Measurements from ENCODE around the gene CPED1.
"Not testable (repeated sequence)": the region's sequence is repeated elsewhere in the genome, so short reads cannot be mapped to it uniquely, and the experiment has no call there.

CPED1 gene

DNA sequence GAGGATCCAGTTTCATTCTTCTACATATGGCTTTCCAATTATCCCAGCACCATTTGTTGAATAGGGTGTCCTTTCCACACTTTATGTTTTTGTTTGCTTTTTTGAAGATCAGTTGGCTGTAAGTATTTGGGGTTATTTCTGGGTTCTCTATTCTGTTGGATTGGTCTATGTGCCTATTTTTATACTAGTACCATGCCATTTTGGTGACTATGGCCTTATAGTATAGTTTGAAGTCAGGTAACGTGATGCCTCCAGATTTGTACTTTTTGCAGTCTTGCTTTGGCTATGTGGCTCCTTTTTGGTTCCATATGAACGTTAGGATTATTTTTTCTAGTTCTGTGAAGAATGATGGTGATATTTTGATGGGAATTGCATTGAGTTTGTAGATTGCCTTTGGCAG is 48.8 kb downstream of the CPED1 start:
- H3K36me3 ChIP-seq (replicated peaks); in situ Hi-C loops (cut with MboI; ENCODE audit: low sequenced_read_pairs); H3K27me3 ChIP-seq (ENCODE audit: low read depth); H3K9me3 ChIP-seq; DNase-seq (ENCODE audit: low spot score in 2 of 2); H3K4me3 ChIP-seq; H3K4me1 ChIP-seq: not testable (repeated sequence)

DNA sequence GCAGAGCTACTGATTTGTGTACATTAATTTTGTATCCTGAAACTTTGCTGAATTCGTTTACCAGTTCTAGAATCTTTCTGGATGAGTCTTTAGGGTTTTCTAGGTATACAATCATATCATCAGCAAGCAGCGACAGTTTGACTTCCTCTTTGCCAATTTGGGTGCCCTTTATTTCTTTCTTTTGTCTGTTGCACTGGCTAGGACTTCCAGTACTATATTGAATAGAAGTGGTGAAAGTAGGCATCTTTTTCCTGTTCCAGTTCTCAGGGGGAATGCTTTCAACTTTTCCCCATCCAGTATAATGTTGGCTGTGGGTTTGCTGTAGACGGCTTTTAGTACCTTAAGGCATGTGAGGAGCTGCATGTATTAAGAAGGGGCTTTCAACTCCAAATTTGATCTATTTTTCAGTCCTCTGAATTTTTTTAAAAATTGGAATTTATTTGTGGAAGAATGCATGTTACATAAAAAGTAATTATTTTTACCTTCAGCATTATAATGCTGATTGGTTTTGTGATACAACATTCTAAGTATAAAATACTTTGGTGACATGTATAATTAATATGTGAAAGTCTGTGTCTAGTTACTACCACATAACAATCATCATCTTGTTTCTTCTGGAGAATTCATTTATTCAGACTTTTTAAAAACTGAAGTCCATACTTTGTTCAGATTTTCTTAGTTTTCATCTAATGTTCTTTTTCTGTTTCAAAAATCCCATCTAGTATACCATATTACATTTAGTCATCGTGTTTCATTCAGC is 49.6 kb downstream of the CPED1 start:
- DNase-seq (ENCODE audit: low spot score in 2 of 2): no peak
- Histone ChIP-seq H3K4me1 (no peaks in the 10 kb centered on the region), H3K36me3 (replicated peaks) (no peaks in the 10 kb centered on the region), H3K4me3 (no peak overlapping the region), H3K9me3 (no peaks in the 10 kb centered on the region), H3K27me3 (ENCODE audit: low read depth) (no peaks in the 10 kb centered on the region)
- in situ Hi-C loops (cut with MboI; ENCODE audit: low sequenced_read_pairs): no loop called here

DNA sequence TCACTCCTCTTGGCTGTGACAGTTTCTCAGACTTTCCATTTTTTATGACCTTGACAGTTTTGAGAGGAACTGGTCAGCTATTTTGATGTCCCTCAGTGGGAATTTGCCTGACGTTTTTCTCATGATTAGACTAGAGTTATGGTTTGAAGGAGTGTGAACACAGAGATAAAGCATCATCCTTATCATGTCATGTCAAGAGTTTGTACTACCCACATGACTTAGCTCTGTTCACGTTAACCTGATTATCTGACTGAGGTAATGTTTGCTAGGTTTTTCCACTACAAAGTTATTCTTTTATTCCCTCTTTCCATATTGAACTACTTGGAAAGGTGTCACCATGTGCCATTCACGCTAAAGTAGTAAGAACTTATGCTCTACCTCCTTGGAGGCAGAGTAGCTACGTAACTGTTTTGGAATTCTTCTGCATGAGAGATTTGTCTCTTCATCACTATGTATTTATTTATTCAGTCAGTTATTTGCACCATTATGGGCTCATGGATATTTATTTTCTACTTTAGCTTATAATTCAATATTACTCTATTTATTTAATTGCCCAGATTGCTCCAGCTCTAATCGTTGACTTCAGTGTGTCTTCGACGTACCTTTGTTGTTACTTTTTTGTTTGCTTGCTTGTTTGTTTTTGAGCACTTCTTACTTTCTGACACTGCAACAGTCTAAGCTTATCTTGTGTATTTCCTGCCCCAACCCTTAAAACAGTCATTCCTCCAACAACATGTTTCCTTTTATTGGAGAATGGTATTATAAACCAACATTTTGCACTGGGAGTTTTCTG is 50.4 kb downstream of the CPED1 start:
- in situ Hi-C loops (cut with MboI; ENCODE audit: low sequenced_read_pairs): no loop called here

DNA sequence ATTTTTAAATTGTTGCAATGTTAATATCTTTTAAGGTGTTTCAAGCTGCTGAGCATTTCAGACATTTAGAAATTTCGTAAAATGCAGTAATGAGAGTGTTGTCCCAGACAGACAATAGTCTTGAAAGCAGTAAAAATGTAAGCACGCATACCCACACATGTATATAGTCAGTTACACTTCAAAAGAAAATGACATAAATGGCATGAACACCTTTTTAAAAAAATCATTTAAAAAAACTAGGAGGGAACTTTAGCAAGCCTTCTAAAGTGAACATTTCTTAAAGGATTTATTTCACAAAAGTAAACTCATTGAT is 51.0 kb downstream of the CPED1 start:
- in situ Hi-C loops (cut with MboI; ENCODE audit: low sequenced_read_pairs): no loop called here
- no peak for DNase-seq (ENCODE audit: low spot score in 2 of 2)
- no peaks in the 10 kb centered on the region for H3K4me1 ChIP-seq

More for the DNA sequence above, 50.4 kb downstream of the CPED1 start:
- Histone ChIP-seq H3K9me3 (no peaks in the 10 kb centered on the region), H3K27me3 (ENCODE audit: low read depth) (no peaks in the 10 kb centered on the region), H3K4me1 (no peaks in the 10 kb centered on the region), H3K4me3 (no peak overlapping the region), H3K36me3 (replicated peaks) (no peaks in the 10 kb centered on the region)
- DNase-seq (ENCODE audit: low spot score in 2 of 2): no peak

DNA sequence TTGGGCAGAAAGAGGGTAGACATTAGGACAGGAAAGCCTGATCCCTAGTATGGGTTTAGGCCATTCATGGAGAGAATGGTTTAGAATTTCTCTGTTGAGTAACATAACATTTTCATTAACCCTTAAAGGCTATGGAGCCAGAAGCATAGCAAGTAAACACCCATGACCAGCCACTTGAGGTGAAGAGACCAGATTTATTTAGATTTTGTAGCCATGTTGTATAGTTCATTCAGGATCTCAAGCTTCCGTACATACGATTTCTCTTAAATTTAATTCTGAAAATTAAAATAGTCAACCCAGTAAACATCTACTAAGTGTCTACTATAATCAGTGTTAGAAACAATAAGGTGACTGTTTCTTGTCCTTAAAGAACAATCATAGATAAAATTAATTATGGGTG is 51.5 kb downstream of the CPED1 start:
- H3K4me1 ChIP-seq: no peaks in the 10 kb centered on the region
- no peaks in the 10 kb centered on the region for H3K36me3 ChIP-seq (replicated peaks)
- DNase-seq (ENCODE audit: low spot score in 2 of 2): no peak
- H3K9me3 ChIP-seq: no peaks in the 10 kb centered on the region
- in situ Hi-C loops (cut with MboI; ENCODE audit: low sequenced_read_pairs): no loop called here
- H3K27me3 ChIP-seq (ENCODE audit: low read depth): no peaks in the 10 kb centered on the region
- no peak overlapping the region for H3K4me3 ChIP-seq

More for the DNA sequence above, 51.0 kb downstream of the CPED1 start:
- Histone ChIP-seq H3K27me3 (ENCODE audit: low read depth) (no peaks in the 10 kb centered on the region), H3K9me3 (no peaks in the 10 kb centered on the region), H3K4me3 (no peak overlapping the region), H3K36me3 (replicated peaks) (no peaks in the 10 kb centered on the region)

DNA sequence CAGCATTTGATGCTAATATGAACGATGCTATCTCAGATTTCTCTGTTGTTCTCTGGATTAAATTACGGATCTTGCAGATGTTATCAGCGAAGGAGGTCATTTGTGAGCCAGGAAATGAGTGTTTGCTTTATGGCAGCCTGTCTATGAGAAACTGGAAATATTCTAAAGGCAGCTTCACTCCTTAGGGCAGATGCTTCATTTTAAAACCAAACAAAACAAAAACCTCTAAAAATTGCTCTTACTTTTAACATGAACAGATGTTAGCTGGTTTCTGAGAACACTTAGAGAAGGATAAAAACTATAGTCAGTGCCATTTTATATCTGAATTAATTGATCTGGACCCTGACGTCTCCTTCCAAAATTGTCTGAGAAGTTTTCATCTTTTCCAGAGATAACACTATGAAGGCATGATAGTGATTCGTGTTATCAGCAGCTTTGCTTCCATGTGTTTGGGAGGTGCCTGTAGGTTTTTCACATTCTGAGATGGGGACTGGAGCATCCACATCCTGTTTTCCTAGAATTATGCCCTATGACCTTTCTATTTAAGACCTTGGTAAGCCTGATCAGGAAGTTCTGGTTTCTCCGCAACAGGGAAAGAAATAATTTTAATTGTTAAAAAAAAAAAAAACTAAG is 53.1 kb downstream of the CPED1 start:
- no peak overlapping the region for H3K4me3 ChIP-seq
- no peaks in the 10 kb centered on the region for H3K4me1 ChIP-seq
- no peaks in the 10 kb centered on the region for H3K9me3 ChIP-seq
- no peaks in the 10 kb centered on the region for H3K27me3 ChIP-seq (ENCODE audit: low read depth)
- DNase-seq (ENCODE audit: low spot score in 2 of 2): no peak
- H3K36me3 ChIP-seq (replicated peaks): no peaks in the 10 kb centered on the region
- in situ Hi-C loops (cut with MboI; ENCODE audit: low sequenced_read_pairs): no loop called here

DNA sequence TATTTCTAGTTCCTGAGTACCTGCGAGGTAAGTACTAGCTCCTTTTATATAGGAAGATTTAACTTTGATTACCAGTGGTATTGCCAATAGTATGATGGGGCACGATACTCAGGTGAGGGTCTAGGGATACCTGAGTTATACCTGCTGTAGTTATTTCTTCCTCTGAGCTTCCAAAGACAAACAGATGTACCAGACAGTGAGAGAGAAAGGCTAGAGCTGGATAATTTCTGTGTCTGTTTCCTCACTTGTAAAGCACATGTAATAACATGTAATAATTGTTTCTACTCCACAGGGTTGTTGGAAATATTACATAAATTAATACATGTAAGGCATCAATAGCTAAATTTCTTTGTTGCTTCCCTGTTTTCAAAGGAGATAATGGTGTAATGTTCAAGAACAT is 53.7 kb downstream of the CPED1 start:
- Histone ChIP-seq H3K9me3 (no peaks in the 10 kb centered on the region), H3K27me3 (ENCODE audit: low read depth) (no peaks in the 10 kb centered on the region), H3K36me3 (replicated peaks) (no peaks in the 10 kb centered on the region), H3K4me3 (no peak overlapping the region), H3K4me1 (no peaks in the 10 kb centered on the region)
- no peak for DNase-seq (ENCODE audit: low spot score in 2 of 2)
- in situ Hi-C loops (cut with MboI; ENCODE audit: low sequenced_read_pairs): no loop called here

DNA sequence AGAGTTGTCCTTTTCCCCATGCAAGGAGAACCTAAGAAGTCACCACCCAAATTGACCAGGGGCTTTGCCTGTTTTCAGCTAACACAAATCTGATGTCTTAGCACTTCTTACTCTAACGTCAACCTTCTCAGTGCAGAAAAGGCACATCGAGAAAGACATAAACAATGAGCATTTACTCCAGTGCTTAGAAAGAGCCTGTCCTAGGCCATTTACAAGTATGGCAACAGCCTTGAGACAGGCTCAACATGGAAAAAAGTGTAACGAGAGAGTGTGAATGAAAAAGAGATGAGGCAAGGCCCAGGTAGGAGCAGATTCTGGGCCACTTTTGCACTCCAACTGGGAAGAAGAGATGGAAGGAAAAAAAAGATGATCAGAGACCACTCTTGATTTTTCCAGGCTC is 54.4 kb downstream of the CPED1 start:
- in situ Hi-C loops (cut with MboI; ENCODE audit: low sequenced_read_pairs): no loop called here
- Histone ChIP-seq H3K36me3 (replicated peaks) (no peaks in the 10 kb centered on the region), H3K9me3 (no peaks in the 10 kb centered on the region), H3K27me3 (ENCODE audit: low read depth) (no peaks in the 10 kb centered on the region), H3K4me1 (no peaks in the 10 kb centered on the region), H3K4me3 (no peak overlapping the region)
- no peak for DNase-seq (ENCODE audit: low spot score in 2 of 2)

DNA sequence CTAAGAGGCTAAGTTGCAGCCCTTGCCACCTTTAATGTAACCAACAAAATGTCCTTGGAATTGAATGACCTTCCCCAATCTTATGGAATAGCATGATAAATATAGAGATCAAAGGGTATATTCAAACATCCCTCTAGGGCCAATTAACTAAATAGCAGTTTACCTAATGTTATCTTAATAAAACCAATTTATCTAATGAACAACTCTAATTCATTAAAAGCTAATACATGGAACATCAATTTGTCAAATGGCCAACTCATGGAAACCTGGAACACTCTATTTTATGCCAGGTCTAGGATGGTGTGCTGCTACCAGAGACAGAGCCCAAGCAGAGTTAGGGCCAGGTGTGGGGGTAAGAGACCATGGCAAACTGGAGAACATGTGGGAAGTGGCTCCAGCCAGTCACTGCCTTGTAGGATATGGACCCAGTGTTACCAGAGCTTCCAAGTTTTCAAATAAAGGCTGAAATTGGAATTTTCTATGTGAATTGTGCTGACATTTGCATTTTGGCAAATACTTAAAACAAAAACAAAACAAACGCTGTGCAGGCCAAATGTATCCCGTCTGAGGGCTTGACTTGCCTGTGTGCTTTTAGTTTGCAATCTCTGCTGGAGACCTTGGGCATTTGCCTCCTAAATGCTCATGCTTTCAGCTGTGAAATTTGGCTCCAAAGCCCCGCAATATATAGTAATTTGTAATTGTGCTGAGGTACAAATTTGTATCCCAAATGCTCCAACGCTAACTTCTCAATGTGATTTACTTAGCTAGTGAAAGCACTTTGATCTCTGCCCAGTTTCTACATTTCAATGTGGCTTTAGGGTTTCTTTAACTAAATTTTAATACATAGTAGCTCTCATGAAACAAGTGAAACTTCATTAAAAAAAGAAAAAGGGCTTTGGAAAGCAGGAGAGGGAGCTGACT is 55.1 kb downstream of the CPED1 start:
- no peaks in the 10 kb centered on the region for H3K9me3 ChIP-seq
- no peaks in the 10 kb centered on the region for H3K36me3 ChIP-seq (replicated peaks)
- DNase-seq (ENCODE audit: low spot score in 2 of 2): no peak
- H3K4me3 ChIP-seq: no peak overlapping the region
- in situ Hi-C loops (cut with MboI; ENCODE audit: low sequenced_read_pairs): no loop called here
- no peaks in the 10 kb centered on the region for H3K27me3 ChIP-seq (ENCODE audit: low read depth)
- no peaks in the 10 kb centered on the region for H3K4me1 ChIP-seq

DNA sequence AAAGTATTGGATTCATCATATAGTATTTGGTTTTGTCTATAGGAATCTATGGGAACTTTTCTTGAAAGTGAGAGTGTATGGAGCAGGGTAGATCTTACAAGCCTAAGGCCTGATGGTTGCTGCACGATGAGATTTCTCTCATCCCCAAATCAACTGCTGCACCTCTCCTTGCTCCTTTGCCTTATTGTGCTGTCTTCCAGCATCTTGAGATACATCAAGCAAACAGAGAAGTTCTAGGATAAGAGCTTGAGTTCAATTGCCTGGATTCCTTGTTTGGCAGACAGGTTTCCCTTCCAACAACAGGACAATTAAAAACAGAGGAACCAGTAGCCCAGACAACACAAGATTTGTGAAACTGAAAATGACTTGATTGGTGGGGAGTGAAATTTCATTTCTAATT is 56.6 kb downstream of the CPED1 start:
- Histone ChIP-seq H3K27me3 (ENCODE audit: low read depth) (no peaks in the 10 kb centered on the region), H3K4me1 (no peaks in the 10 kb centered on the region), H3K36me3 (replicated peaks) (no peaks in the 10 kb centered on the region), H3K9me3 (no peaks in the 10 kb centered on the region), H3K4me3 (no peak overlapping the region)
- in situ Hi-C loops (cut with MboI; ENCODE audit: low sequenced_read_pairs): no loop called here
- DNase-seq (ENCODE audit: low spot score in 2 of 2): no peak

DNA sequence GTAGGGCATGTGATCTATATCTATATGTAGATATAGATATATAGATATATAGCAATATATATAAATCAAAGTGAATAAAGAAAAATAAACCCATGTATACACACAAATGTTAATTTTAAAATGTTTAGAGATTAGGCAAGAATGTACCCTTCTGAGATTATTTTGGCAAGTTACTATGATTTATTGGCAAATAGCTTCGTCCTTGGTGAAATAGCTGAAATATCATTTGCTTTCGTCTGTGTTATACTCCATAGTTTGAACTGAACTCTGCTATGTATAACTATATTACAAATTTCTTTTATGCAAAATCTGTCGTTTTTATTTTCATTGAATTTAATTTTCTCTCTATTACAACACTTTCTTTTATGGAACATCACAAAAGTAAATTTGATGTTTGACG is 57.5 kb downstream of the CPED1 start:
- in situ Hi-C loops (cut with MboI; ENCODE audit: low sequenced_read_pairs): no loop called here
- Histone ChIP-seq H3K27me3 (ENCODE audit: low read depth) (no peaks in the 10 kb centered on the region), H3K9me3 (no peaks in the 10 kb centered on the region), H3K36me3 (replicated peaks) (no peaks in the 10 kb centered on the region), H3K4me1 (no peaks in the 10 kb centered on the region), H3K4me3 (no peak overlapping the region)
- DNase-seq (ENCODE audit: low spot score in 2 of 2): no peak

DNA sequence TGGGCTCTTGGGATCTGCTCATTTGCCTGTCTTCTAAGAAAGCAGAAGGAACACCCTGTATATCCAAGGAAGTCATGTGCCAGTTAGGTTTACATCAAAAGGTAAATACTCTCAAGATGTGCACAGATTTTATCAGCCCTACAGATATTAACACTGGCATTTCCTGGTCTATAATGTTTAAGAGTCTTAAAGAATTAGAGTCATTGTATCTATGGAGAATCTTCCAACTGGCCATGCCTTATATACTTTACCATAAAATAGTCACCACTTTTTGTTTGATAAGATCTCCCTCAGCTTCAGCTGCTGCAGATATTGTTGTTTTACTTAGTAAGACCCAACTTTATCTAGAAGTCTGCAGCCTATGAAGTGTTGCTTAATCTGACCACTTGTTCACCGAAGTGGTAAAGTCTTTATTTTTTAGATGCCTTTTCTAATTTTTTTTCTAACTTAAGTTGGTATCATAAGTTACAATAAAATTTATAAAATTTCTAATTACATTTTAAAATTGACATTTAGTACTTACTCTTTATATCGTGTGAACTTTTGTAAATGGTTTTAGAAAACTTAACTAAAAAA is 58.5 kb downstream of the CPED1 start:
- no peak for DNase-seq (ENCODE audit: low spot score in 2 of 2)
- in situ Hi-C loops (cut with MboI; ENCODE audit: low sequenced_read_pairs): no loop called here
- H3K27me3 ChIP-seq (ENCODE audit: low read depth): no peaks in the 10 kb centered on the region
- H3K9me3 ChIP-seq: no peaks in the 10 kb centered on the region
- H3K4me3 ChIP-seq: no peak overlapping the region
- no peaks in the 10 kb centered on the region for H3K36me3 ChIP-seq (replicated peaks)
- no peaks in the 10 kb centered on the region for H3K4me1 ChIP-seq

DNA sequence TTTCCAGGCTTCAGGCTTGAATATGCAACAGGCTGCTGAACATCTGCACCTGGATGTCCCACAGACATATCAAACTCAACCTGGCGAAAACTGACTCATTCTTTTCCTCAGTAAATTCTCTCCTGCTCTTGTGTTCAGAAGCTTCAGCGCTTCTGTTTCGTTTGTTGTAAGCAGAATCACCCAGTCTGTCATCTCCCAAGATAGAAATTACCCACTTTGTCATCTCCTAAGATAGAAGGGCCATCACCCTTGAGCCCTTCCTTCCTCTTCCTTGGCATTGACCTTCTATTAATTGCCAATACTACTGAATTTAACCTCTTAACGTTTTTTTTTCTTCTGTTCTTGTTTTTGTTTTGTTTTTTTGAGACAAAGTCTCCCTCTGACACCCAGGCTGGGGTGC is 59.7 kb downstream of the CPED1 start:
- no peaks in the 10 kb centered on the region for H3K4me1 ChIP-seq
- H3K27me3 ChIP-seq (ENCODE audit: low read depth): no peaks in the 10 kb centered on the region
- no peak for DNase-seq (ENCODE audit: low spot score in 2 of 2)
- H3K36me3 ChIP-seq (replicated peaks): no peaks in the 10 kb centered on the region
- in situ Hi-C loops (cut with MboI; ENCODE audit: low sequenced_read_pairs): no loop called here
- H3K9me3 ChIP-seq: no peaks in the 10 kb centered on the region
- H3K4me3 ChIP-seq: no peak overlapping the region
